HFF-Myc (cell line): ENCODE results near the gene SLC6A1.

Source experiments
- DNase-seq: peaks from one replicate; pipeline ENCODE4 v3.0.0-alpha.2; 2011; ENCODE audit warnings: low read depth; ENCODE audit errors: extremely low read depth
- H3K4me3 ChIP-seq: replicated peaks from 2 replicates; pipeline ENCODE4 v1.5.1; 2011; ENCODE audit warnings: low read depth, mild to moderate bottlenecking, control low read depth, low read length
- TF ChIP-seq, protein P1 (sequence below): IDR thresholded peaks from 2 replicates; pipeline ENCODE4 v1.5.1; 2012; ENCODE audit warnings: mild to moderate bottlenecking, low read depth, low read length, control low read depth; ENCODE audit errors: missing control alignments

Gene SLC6A1

GRCh38 chr3:10956986-10957385, 35.6 kb upstream of the SLC6A1 start:
- no peak for DNase-seq
- H3K4me3 ChIP-seq, result no peak overlapping the region
- TF ChIP-seq, protein P1, sequence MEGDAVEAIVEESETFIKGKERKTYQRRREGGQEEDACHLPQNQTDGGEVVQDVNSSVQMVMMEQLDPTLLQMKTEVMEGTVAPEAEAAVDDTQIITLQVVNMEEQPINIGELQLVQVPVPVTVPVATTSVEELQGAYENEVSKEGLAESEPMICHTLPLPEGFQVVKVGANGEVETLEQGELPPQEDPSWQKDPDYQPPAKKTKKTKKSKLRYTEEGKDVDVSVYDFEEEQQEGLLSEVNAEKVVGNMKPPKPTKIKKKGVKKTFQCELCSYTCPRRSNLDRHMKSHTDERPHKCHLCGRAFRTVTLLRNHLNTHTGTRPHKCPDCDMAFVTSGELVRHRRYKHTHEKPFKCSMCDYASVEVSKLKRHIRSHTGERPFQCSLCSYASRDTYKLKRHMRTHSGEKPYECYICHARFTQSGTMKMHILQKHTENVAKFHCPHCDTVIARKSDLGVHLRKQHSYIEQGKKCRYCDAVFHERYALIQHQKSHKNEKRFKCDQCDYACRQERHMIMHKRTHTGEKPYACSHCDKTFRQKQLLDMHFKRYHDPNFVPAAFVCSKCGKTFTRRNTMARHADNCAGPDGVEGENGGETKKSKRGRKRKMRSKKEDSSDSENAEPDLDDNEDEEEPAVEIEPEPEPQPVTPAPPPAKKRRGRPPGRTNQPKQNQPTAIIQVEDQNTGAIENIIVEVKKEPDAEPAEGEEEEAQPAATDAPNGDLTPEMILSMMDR, result no peak

DNA sequence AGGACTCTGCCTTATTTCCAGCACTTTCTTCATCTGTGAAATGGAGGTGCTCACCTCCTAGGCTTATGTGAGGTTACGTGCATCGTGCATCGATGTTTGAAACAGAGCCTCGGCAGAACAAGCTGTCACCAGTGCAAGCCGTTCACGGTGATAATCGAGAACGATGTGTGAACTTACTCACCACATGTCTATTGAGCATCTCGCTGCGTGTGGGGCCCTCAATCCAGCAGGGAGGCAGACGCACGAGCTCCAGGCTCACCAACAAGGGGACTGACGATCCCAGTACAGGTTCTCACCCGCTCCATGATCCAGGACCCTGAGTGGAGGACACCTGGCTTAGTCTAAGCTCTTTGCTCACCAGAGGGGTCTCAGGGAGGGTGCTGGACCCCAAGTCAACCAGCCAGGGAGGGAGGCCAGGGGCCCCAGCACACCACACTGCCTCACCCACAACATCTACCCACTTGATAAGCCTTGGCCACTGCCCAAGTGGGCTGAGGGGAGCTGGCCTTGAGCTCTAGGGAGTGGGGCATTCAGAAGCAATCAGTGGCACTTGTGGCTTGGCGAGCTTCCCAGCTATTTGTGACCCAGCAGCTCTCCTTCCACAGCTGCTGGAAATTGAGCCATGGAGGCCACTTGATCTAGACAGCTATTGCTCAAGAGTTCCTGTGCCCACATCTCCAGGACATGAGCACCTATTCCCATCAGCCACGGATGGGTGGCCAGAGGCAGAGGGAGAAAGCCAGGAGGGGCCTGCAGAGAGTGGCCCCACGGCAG, 34.4 kb upstream of the SLC6A1 start:
- DNase-seq, result no peak
- H3K4me3 ChIP-seq, result no peak overlapping the region
- TF ChIP-seq, protein P1, result no peak

GRCh38 chr3:10960255-10960654, 32.3 kb upstream of the SLC6A1 start:
- TF ChIP-seq, protein P1, result no peak
- DNase-seq, result no peak
- no peak overlapping the region for H3K4me3 ChIP-seq

DNA sequence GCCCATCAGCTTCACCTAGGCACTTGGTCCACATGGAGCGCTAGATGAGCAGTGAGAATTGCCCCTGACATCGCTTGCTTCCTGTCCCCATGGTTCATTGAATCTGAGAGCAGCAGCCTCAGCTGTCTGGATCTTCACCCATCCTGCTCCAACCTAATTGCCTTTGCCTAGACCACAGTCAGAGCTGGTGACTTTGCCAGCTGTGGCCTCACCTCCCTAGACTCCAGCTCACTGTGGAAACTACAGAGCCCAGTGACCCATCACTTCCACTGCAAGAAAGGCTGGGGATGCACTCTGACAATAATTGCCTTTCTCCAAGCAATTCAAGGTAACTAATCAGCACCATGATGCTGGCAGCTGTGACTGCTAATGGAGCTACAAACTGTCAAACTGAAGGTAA, 30.6 kb upstream of the SLC6A1 start:
- TF ChIP-seq, protein P1, result no peak
- no peak overlapping the region for H3K4me3 ChIP-seq

GRCh38 chr3:10962481-10963036, 30.0 kb upstream of the SLC6A1 start:
- no peak overlapping the region for H3K4me3 ChIP-seq
- DNase-seq, result no peak
- TF ChIP-seq, protein P1, result no peak

More for the DNA sequence above, 30.6 kb upstream of the SLC6A1 start:
- DNase-seq, result no peak

DNA sequence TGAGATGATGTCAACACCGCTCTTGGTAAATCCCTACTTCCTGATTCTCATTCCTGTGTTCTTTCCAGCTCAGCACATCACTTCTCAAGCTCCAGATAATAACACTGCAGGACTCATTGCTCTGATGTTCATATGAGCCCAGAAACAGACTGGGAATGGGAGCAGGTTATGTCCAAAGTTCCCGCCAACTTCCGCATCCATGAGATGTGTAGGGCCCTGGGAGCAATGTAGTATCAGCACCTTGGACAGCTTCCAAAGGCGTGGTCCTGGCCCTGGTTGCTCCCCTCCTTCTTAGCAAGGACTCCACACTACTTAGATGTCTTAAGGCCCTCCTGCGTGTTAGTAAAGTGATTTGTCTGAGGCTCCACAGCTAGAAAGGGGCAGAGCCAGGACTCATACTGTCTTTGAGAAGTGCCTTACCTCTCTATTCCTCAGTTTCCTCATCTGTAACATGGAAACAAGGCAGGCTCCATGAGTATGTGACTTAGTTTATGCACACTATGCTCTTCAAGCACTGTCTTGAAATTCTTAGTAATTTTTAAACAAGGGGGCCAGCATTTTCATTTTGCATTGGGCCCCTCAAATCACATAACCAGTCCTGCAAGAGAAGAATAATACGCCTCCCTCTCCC, 27.9 kb upstream of the SLC6A1 start:
- H3K4me3 ChIP-seq, result no peak overlapping the region
- TF ChIP-seq, protein P1, result no peak
- DNase-seq, result no peak
